A673 (cell line): Measurements from ENCODE around the gene PARD3.

ENCODE experiments used
- EZH2 ChIP-seq: fragments of 200-600 bp; sonication (generic); IDR thresholded peaks from 2 replicates; pipeline ENCODE4 v1.6.1; 2017; ENCODE audit warnings: borderline replicate concordance, low read depth, mild to moderate bottlenecking, mixed read lengths, antibody characterized with exemption, low read length; ENCODE audit not compliant: poor library complexity, severe bottlenecking
- TF ChIP-seq, protein P1 (sequence below): fragments of 300-800, 200-600 bp; sonication (generic); conservative IDR thresholded peaks from 2 replicates; pipeline ENCODE4 v1.5.1; 2017; ENCODE audit warnings: low read depth, mild to moderate bottlenecking, antibody characterized with exemption, low read length, moderate library complexity, mixed read lengths

DNA sequence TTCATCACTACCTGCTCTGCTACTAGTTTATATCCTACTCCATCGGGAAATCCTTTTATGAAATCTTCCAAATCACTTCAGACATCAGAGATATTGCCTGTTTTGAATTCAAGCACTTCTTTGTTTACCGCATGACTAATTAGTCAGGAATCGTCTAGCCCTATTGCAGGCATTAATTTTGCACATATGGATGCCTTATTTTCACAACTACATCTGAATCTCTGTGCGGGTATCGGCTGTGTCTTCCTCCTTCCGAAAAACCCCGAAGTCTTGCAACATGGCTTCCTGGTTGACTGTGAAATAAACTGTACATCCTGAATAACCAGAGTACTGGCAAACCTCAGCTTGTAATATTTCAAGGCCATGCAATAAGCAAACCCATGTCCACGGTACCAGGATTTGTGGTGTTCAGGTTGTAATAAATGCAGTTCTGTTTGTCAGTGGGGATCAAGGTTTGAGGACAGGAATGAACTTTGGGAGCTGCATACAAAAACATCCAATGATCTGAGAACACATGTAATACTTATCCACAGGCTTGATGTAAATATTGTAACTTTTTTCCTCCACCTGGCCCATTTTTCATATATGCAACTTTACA, 642.1 kb downstream of the PARD3 start:
- TF ChIP-seq, protein P1, sequence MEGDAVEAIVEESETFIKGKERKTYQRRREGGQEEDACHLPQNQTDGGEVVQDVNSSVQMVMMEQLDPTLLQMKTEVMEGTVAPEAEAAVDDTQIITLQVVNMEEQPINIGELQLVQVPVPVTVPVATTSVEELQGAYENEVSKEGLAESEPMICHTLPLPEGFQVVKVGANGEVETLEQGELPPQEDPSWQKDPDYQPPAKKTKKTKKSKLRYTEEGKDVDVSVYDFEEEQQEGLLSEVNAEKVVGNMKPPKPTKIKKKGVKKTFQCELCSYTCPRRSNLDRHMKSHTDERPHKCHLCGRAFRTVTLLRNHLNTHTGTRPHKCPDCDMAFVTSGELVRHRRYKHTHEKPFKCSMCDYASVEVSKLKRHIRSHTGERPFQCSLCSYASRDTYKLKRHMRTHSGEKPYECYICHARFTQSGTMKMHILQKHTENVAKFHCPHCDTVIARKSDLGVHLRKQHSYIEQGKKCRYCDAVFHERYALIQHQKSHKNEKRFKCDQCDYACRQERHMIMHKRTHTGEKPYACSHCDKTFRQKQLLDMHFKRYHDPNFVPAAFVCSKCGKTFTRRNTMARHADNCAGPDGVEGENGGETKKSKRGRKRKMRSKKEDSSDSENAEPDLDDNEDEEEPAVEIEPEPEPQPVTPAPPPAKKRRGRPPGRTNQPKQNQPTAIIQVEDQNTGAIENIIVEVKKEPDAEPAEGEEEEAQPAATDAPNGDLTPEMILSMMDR, result no peak
- TF ChIP-seq EZH2, result no peak
